HG03280 (cell line): ENCODE results near the gene FUOM.
"Not testable (repeated sequence)": the region's sequence is repeated elsewhere in the genome, so short reads cannot be mapped to it uniquely, and the experiment has no call there.

Experiments
- ATAC-seq: cut with Tn5 transposase; IDR thresholded peaks from one replicate; pipeline ENCODE4 v1.9.1; 2021; ENCODE audit warnings: mild to moderate bottlenecking, moderate library complexity; ENCODE audit not compliant: unreplicated experiment

FUOM gene

DNA sequence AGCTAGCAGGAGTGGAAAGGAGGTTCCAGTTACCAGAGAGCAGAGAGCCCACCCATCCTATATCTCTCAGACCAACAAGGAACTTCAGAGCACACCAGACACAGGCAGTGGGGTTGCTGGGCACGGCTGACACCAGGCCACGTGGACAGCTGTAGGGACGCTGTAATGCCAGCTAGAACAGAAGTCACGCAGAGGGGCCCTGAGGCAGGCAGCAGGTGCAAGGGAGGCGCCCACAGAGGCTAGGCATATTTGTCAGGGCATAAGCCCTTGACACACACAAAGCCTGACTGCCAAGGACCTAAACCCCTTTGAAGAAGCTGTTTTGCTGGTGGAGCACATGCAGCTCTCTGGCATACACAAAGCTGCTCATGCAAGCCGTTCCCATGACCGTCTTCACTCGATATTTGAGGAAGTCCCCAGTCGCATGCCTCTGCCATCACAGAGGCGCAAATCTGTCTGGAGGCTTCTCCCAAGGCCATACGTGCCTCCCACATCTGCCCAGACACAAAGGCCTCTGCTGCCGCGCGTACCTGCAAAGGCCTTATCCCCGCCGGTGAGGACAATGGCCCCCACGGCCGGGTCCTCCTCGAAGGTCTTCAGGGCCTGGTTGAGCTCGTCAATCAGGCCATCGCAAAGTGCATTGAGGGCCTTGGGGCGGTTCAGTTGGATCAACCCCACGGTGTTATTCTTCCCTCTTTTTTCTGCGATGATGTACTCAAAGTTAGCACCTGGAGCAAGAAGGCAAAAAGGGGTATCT is 12.4 kb upstream of the FUOM start:
- no peak for ATAC-seq

- no peak for ATAC-seq
Measured at GRCh38 chr10:133368153-133368552, 10.3 kb upstream of the FUOM start.

- not testable (repeated sequence) for ATAC-seq
Measured at GRCh38 chr10:133367461-133367860, 9.6 kb upstream of the FUOM start.

DNA sequence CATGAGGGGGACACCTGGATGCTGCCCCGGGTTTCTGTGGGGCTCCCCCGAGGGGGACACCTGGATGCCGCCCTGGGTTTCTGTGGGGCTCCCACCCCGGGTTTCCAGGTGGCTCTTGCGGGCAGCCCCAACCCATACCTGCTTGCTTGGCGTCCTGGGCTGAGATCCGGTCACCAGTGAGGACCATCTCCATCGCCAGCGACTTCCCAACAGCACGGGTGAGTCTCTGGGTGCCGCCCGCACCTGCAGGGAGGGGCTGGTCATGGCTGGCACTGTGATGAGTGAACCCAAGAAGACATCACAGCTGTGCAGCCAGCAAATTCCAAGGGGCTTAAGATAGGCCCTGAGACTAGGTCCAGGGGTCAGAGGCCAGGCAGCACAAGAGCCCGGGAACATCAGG is 8.9 kb upstream of the FUOM start:
- ATAC-seq = no peak

DNA sequence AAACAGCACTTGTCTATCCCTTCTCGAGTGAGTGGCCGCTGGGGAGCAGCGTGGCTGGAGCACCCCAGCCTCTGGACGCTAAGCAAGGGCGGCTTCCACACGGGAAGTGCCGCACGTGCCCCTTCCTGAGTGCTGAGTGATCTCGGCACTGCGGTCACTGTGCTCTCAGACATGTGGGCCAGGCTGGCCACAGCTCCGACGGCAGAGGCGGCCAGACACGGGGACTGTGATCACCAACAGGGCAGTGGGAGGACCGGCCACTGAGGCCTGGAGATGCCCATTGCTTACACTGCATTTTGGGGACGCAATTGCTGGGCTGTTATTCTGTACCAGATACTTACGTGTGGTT is 8.3 kb upstream of the FUOM start:
- ATAC-seq = no peak

- no peak for ATAC-seq
Measured at GRCh38 chr10:133365461-133366129, 7.8 kb upstream of the FUOM start.

GRCh38 chr10:133364645-133365431 is 7.0 kb upstream of the FUOM start:
- ATAC-seq = no peak

GRCh38 chr10:133362846-133363245 is 5.0 kb upstream of the FUOM start:
- ATAC-seq = no peak

DNA sequence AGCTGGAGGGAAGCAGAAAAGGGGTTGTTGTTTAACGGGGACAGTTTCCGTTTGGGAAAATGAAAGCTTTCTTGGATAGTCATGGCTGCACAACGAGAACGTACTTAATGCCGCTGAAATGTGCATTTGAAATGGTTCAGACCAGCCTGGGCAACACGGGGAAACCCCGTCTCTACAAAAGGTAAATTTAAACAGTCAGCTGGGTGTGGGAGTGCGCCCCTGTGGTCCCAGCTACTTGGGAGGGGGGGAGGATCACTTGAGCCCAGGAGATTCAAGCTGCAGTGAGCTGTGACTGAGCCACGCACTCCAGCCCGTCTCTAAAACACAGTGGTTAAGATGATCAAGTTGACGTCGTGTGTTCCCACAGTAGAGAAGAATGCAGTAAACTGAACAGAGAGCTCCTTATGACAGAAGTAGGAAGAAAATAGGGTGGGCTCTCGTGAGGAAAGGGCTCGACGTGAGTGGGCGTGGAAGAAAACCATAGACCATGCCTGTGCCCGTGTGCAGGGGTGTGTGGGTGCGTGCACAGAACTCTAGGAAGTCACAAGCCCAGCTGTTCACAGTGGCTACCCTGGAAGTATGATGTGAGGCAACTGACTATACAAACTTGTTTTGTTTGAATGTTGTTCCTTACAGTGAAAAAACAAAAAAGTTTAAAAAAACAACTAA is 4.1 kb upstream of the FUOM start:
- ATAC-seq = no peak

GRCh38 chr10:133361227-133361626 is 3.4 kb upstream of the FUOM start:
- no peak for ATAC-seq

DNA sequence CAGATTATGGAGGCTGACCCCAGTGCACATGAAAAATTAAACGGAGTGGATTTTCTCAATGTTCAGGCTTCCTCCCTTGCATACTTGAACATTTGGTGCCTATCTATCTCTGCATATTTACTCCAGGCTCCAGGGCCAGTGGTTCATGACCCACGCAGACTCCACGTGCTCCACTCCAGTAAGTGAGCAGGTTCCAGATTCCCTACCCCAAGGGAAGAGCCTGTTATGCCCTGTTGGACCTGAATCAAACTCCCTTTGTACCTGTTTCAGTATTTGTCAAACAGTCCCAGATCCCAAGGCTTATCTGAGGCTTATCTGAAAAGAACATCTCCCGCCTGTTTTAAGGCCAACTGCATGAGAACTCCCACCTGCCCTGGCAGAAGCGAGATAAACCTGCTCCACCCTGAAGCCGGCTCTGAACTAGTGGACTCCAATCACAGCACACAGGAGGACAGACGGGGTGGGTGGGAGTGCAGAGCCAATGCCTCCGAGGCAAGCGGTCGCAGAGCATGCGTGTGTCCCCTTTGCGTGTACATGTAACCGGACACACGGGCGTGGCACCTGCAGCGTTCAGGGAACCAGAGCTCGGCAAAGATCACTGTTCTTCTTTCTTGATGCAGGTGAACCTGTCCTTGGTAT is 2.3 kb upstream of the FUOM start:
- no peak for ATAC-seq

- no peak for ATAC-seq
Measured at GRCh38 chr10:133359554-133359971, 1.7 kb upstream of the FUOM start.

GRCh38 chr10:133358925-133359310 is 1.1 kb upstream of the FUOM start:
- ATAC-seq = no peak

DNA sequence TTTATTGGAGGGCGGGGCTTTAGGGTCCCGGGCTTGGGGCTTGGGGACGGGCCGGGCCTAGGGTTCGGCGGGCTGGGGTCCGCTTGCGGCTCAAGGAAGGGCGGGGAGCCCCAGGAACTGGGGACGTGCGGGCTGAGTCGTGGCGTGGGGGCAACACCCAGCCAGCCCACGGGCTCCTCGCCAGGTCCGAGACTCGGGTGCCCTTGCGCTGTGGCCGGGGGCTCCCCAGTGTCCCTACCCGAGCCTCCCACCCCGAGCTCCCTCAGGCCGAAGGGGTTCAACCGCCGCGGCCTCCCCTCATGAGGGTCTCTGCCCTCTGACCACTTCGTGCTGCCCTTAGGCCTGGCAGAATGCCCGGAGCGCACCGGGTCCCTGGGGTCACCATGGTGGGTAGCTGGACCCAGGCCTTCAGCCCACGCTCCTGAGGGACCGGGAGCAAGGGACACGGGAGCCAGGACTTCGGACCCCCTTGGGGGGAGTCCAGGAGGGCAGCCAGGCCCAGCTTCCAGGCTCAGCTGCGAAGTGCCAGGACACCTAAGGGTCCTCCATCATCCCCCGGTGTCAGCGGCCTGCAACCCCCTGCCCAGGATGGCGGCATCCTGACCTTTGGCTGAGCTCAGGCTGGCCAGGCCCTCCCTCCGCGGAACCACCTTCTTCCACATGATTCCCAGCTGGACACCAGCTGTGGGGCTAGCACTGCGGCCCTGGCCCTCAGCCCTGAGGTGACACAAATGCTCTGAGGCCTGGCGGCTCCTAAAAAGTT is 524 bp upstream of the FUOM start:
- no peak for ATAC-seq

- no peak for ATAC-seq
Measured at GRCh38 chr10:133356549-133357284, 1.1 kb downstream of the FUOM start.

- no peak for ATAC-seq
Measured at GRCh38 chr10:133355991-133356390, 1.8 kb downstream of the FUOM start.

DNA sequence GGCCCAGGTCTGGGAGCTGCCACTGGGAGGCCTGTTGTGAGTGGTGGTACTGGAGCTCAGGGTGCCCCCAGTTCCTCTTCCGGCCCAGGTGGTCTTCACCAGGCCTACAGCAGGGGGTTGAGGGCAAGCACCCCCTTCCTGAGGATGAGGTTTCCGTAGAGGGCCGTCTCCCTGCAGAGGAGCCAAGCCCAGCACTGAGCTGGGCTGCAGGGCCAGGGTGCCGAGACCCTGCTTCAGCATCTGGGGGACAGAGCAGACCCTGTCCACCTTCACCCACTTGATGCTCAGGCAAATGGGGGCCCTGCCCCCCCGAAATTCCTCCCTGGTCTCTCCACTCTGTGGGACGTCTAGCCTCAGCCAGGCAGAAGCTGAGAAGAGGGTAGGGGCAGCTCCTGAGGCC is 2.6 kb downstream of the FUOM start:
- no peak for ATAC-seq

DNA sequence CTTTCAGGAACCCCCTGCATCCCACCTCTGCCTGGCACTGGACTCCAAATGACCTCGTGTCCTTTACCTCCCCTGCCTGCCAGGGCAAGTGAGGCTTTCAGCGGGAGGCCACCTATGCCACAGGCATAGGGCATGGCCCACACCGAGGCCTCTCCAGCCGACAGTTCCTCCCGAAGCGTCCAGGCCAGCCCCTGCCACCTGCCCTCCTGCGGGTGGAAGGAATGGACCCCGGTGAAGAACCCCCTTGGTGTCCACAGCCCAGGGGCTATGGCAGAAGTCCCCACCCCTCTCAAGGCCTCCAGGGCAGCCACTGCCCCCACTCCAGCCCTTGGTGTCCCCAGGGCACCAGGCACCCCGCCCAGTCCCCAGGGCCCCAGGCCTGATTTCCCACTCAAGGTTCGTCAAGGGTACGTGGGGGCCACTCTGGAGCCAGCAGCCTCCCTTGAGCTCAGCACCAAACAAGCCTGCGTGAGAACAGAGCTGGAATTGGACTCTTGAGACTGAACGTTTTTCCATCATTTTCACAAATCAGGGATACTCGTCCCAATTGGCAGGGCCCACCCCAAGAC is 3.1 kb downstream of the FUOM start:
- ATAC-seq = no peak

DNA sequence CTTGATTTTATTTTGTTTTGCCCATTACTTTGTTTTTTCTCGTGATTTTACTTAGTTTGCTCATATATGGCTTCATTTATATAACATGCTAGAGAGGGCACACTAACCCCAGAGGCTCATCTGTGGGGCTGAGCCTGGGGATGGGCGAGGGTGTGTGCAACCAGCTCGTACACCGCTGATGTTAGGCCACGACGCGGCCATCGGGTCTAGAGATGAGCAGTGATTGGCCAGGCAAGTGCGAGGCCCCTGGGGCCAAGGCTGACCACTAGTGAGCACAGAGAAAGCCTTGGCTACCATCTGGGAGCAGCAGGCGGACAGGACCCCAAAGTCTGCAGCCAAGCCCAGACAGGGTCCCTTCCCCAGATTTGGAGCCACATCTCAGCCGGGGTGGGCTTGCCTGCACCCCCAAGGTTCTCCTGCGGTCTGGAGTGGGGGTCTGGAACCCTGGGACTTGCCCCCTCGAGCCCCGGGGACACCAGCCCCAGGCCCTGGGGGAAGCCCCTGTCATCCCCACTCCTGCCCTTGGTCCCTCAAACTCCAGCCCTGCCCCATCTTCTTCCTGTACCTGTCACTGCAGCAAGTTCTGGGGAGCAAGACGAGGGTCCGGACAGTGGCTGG is 3.7 kb downstream of the FUOM start:
- no peak for ATAC-seq
